ENCODE data around the gene FGF21.
A peak's percentile ranks its signal among the peaks of the same experiment; 100 is the strongest.

FGF21 gene

GRCh38 chr19:48755084-48755641 is at the start of gene FGF21:
Gene FGF21, plus strand, starts transcription at chr19:48755524. Its CDS starts 713 bp downstream, at chr19:48756237.
- peak within 1 kb of the TSS in 1 of 3 experiments; percentile 64 for H3K4me3 Mint-ChIP-seq
- no peak within 1 kb of the TSS for H3K27ac Mint-ChIP-seq
- no peaks in the 10 kb centered on the region for H3K36me3 Mint-ChIP-seq (ENCODE audit: low read depth)
- no peak for TF ChIP-seq CTCF (IDR thresholded peaks at IDR 0.05; ENCODE audit: unreplicated experiment in 3 of 3)
- peaks cover 37% of the 10 kb centered on the region for H3K27me3 Mint-ChIP-seq (ENCODE audit: low read depth)
- peaks cover 18% of the 10 kb centered on the region for H3K4me1 Mint-ChIP-seq
- no peaks in the 10 kb centered on the region for H3K9me3 Mint-ChIP-seq

GRCh38 chr19:48708471-48708870 is 46.9 kb upstream of the FGF21 start:
- no peaks in the 10 kb centered on the region for H3K9me3 Mint-ChIP-seq
- no peak overlapping the region for H3K27ac Mint-ChIP-seq
- H3K36me3 Mint-ChIP-seq (ENCODE audit: low read depth), result peaks cover 34% of the 10 kb centered on the region
- peak overlapping the region in 1 of 3 experiments; percentile 12 for H3K4me3 Mint-ChIP-seq
- H3K4me1 Mint-ChIP-seq, result peaks cover 6% of the 10 kb centered on the region
- no peak for TF ChIP-seq CTCF (IDR thresholded peaks at IDR 0.05; ENCODE audit: unreplicated experiment in 3 of 3)
- peaks cover 5% of the 10 kb centered on the region for H3K27me3 Mint-ChIP-seq (ENCODE audit: low read depth)

- Mint-ChIP-seq H3K36me3 (ENCODE audit: low read depth) (peaks cover 14% of the 10 kb centered on the region), H3K9me3 (no peaks in the 10 kb centered on the region), H3K4me3 (peak overlapping the region; percentile 56 to 75 (median 71)), H3K4me1 (peaks cover 16% of the 10 kb centered on the region), H3K27ac (peak overlapping the region in 1 of 3 experiments; percentile 36), H3K27me3 (ENCODE audit: low read depth) (no peaks in the 10 kb centered on the region)
- no peak for TF ChIP-seq CTCF (IDR thresholded peaks at IDR 0.05; ENCODE audit: unreplicated experiment in 3 of 3)
These were observed 44.1 kb upstream of the FGF21 start for GRCh38 chr19:48711106-48711662.

GRCh38 chr19:48713041-48713863 is 42.1 kb upstream of the FGF21 start:
- Mint-ChIP-seq H3K27ac (peak overlapping the region in 2 of 3 experiments; percentile 60 to 96), H3K9me3 (no peaks in the 10 kb centered on the region), H3K27me3 (ENCODE audit: low read depth) (no peaks in the 10 kb centered on the region), H3K36me3 (ENCODE audit: low read depth) (peaks cover 8% of the 10 kb centered on the region), H3K4me3 (peak overlapping the region; percentile 82 to 87 (median 84)), H3K4me1 (peaks cover 24% of the 10 kb centered on the region)
- peak in 1 of 3 experiments; percentile 26 for TF ChIP-seq CTCF (IDR thresholded peaks at IDR 0.05; ENCODE audit: unreplicated experiment in 3 of 3)

- H3K36me3 Mint-ChIP-seq (ENCODE audit: low read depth), result peaks cover 4% of the 10 kb centered on the region
These were observed 41.2 kb upstream of the FGF21 start for GRCh38 chr19:48713864-48714755.

More at GRCh38 chr19:48713864-48714755, 41.2 kb upstream of the FGF21 start:
- Mint-ChIP-seq H3K9me3 (no peaks in the 10 kb centered on the region), H3K27ac (peak overlapping the region; percentile 92 to 98 (median 96)), H3K4me3 (peak overlapping the region; percentile 82 to 87 (median 84)), H3K27me3 (ENCODE audit: low read depth) (no peaks in the 10 kb centered on the region), H3K4me1 (peaks cover 33% of the 10 kb centered on the region)
- no peak for TF ChIP-seq CTCF (IDR thresholded peaks at IDR 0.05; ENCODE audit: unreplicated experiment in 3 of 3)

Data from nephron (organoid).